Activated CD4-positive, alpha-beta T cell treated with anti-CD3 and anti-CD28 coated beads for 24 hours (primary cell): ENCODE measurements around the gene DDX25.
A peak's percentile ranks its signal among the peaks of the same experiment; 100 is the strongest.

Source experiments
- DNase-seq, 2 donors: peaks; one replicate each; pipeline ENCODE4 v3.0.0-alpha.2; 2020; ENCODE audit warnings: low read depth in 2 of 2

DDX25 gene

GRCh38 chr11:125935618-125936199 lies 31.4 kb downstream of the DDX25 start:
- no peak for DNase-seq

GRCh38 chr11:125938418-125938817 lies 34.1 kb downstream of the DDX25 start:
- DNase-seq: no peak

GRCh38 chr11:125939081-125939521 lies 34.8 kb downstream of the DDX25 start:
- no peak for DNase-seq

- no peak for DNase-seq
These were observed 35.8 kb downstream of the DDX25 start for GRCh38 chr11:125940145-125940544.

- DNase-seq: no peak
These were observed 36.9 kb downstream of the DDX25 start for GRCh38 chr11:125941267-125941618.

- DNase-seq: peak; percentile 20 to 39
These were observed 37.6 kb downstream of the DDX25 start for GRCh38 chr11:125941619-125942611.

GRCh38 chr11:125942771-125943428 lies 38.6 kb downstream of the DDX25 start:
- DNase-seq: no peak

GRCh38 chr11:125943661-125944349 lies 39.5 kb downstream of the DDX25 start:
- DNase-seq: no peak

- DNase-seq: no peak
These were observed 40.2 kb downstream of the DDX25 start for GRCh38 chr11:125944350-125945010.

- DNase-seq: no peak
These were observed 40.9 kb downstream of the DDX25 start for GRCh38 chr11:125945011-125945796.

GRCh38 chr11:125945797-125946520 lies 41.7 kb downstream of the DDX25 start, which contains the start of gene VSIG10L2:
VSIG10L2 (plus strand) TSS chr11:125946044; CDS start chr11:125946056, 12 bp downstream.
- DNase-seq: no peak

GRCh38 chr11:125946712-125947418 lies 42.6 kb downstream of the DDX25 start:
- DNase-seq: no peak

GRCh38 chr11:125947419-125948277 lies 43.3 kb downstream of the DDX25 start:
- no peak for DNase-seq

GRCh38 chr11:125948278-125949051 lies 44.2 kb downstream of the DDX25 start:
- DNase-seq: no peak

- no peak for DNase-seq
These were observed 45.2 kb downstream of the DDX25 start for GRCh38 chr11:125949271-125950177.

- no peak for DNase-seq
These were observed 45.8 kb downstream of the DDX25 start for GRCh38 chr11:125950178-125950490.
